K562 (cell line): Measurements from ENCODE around the gene PQBP1. TPM values are rescaled to one million over a fixed set of nuclear protein-coding genes. Genes with fewer than 3 reads are reported as not detected.

Experiments
- BCL6 ChIP-seq: fragments of 250-450 bp; sonication (Bioruptor Pico); IDR thresholded peaks from 2 replicates; pipeline ENCODE4 v1.4.0; 2020
- CHD2 ChIP-seq: IDR thresholded peaks from 2 replicates; pipeline ENCODE4 v1.6.1; 2011; ENCODE audit warnings: low read depth, low read length
- CXXC5 ChIP-seq: fragments of 250-450 bp; sonication (Bioruptor Pico); IDR thresholded peaks from 2 replicates; pipeline ENCODE4 v1.8.0; 2022; ENCODE audit warnings: inconsistent platforms, mild to moderate bottlenecking, moderate library complexity
- EP300 ChIP-seq: IDR thresholded peaks from 2 replicates; pipeline ENCODE4 v1.6.1; 2012; ENCODE audit warnings: low read length, improper control_type of control experiment
- EP400 ChIP-seq: fragments of 450-650 bp; IDR thresholded peaks from 2 replicates; pipeline ENCODE4 v1.6.1; 2017; ENCODE audit warnings: antibody characterized with exemption, mild to moderate bottlenecking, moderate library complexity
- HDAC6 ChIP-seq: IDR thresholded peaks from 2 replicates; pipeline ENCODE4 v1.6.1; 2012; ENCODE audit warnings: low read depth, mild to moderate bottlenecking, control low read depth, inconsistent platforms, low read length, moderate library complexity
- ILK ChIP-seq: fragments of 450-650 bp; IDR thresholded peaks from 2 replicates; pipeline ENCODE4 v1.6.1; 2016; ENCODE audit warnings: missing genetic modification characterization, low read depth, mild to moderate bottlenecking, missing compliant biosample characterization, moderate library complexity, borderline replicate concordance
- MBD2 ChIP-seq: sonication (generic); IDR thresholded peaks from 2 replicates; pipeline ENCODE4 v1.6.1; 2016; ENCODE audit warnings: low read depth, borderline replicate concordance
- MLLT1 ChIP-seq, 2 experiments: fragments of 450-650 bp; IDR thresholded peaks; 2 replicates each; pipeline ENCODE4 v1.6.1; 2016
- NFRKB ChIP-seq: fragments of 450-650 bp; IDR thresholded peaks from 2 replicates; pipeline ENCODE4 v1.6.1; 2016; ENCODE audit warnings: low read depth
- PHF21A ChIP-seq: fragments of 450-650 bp; IDR thresholded peaks from 2 replicates; pipeline ENCODE4 v1.6.1; 2017; ENCODE audit warnings: low read depth, borderline replicate concordance
- RFX5 ChIP-seq: IDR thresholded peaks from 2 replicates; pipeline ENCODE4 v1.6.1; 2011; ENCODE audit warnings: low read depth, mild to moderate bottlenecking, improper control_type of control experiment, low read length
- SFPQ ChIP-seq: fragments of 200-400 bp; formaldehyde crosslinking; IDR thresholded peaks from 2 replicates; pipeline ENCODE4 v1.6.1; 2017; ENCODE audit warnings: mild to moderate bottlenecking, low read depth, low read length, moderate library complexity
- TRIM24 ChIP-seq, 2 experiments: fragments of 450-650 bp; IDR thresholded peaks; 2 replicates each; pipeline ENCODE4 v1.6.1; 2016
- ZNF354B ChIP-seq: fragments of 250-450 bp; sonication (Bioruptor Pico); IDR thresholded peaks from 2 replicates; pipeline ENCODE4 v1.4.0; 2020
- ZNF586 ChIP-seq: fragments of 450-650 bp; formaldehyde crosslinking; conservative IDR thresholded peaks from 2 replicates; pipeline ENCODE4 v1.4.0; 2020; ENCODE audit warnings: mild to moderate bottlenecking, moderate library complexity
- ZNF79 ChIP-seq: fragments of 250-450 bp; sonication (Bioruptor Pico); IDR thresholded peaks from 2 replicates; pipeline ENCODE4 v1.4.0; 2020; ENCODE audit warnings: low read depth, mild to moderate bottlenecking, moderate library complexity
- ZNF830 ChIP-seq: fragments of 250-450 bp; sonication (Bioruptor Pico); IDR thresholded peaks from 2 replicates; pipeline ENCODE4 v1.5.0; 2021; ENCODE audit warnings: mild to moderate bottlenecking
- polyA plus RNA-seq, 8 experiments: library from polyadenylated mRNA; depleted of rRNA in 4 of 8; stranded (reverse) in 5 of 8; unstranded in 3 of 8; fragments of >200 nt; fragmentation: Nextera tagmentation in 2 of 8; fragmentation: Illumina TruSeq in 1 of 8; extraction: Ambion mirVana in 2 of 8; extraction: Trizol in 1 of 8; gene quantifications; 2 replicates each; pipeline versions ENCODE4 v1.2.1 to v1.2.3, GENCODE V29; 2011 to 2014; ENCODE audit warnings: inconsistent platforms in 1 of 8, missing spikeins in 1 of 8
- total RNA-seq, 7 experiments: library from RNA; depleted of rRNA in 6 of 7; stranded (reverse); fragments of >200 nt in 6 of 7; fragmentation: Illumina TruSeq in 2 of 7; extraction: Trizol in 2 of 7; gene quantifications; 2 replicates each; pipeline versions ENCODE4 v1.2.1 to v1.2.3, GENCODE V29; 2011 to 2021; ENCODE audit warnings: low replicate concordance in 1 of 7
- TF ChIP-seq, protein P1 (sequence below): fragments of 200-800 bp; sonication (Bioruptor generic); IDR thresholded peaks from 2 replicates; pipeline ENCODE4 v1.6.1; 2017; ENCODE audit warnings: missing genetic modification characterization, missing compliant biosample characterization
- TF ChIP-seq, protein P2 (sequence below): fragments of 250-450 bp; sonication (Bioruptor Pico); IDR thresholded peaks from 2 replicates; pipeline ENCODE4 v1.9.0; 2021; ENCODE audit warnings: mild to moderate bottlenecking
- TF ChIP-seq, protein P3 (sequence below): fragments of 450-650 bp; conservative IDR thresholded peaks from 2 replicates; pipeline ENCODE4 v1.6.1; 2016; ENCODE audit warnings: missing genetic modification characterization, low read depth, mild to moderate bottlenecking, missing compliant biosample characterization, moderate library complexity

The PQBP1 gene
- total and polyA plus RNA-seq, 9 of the 15 experiments (the other 6 are each of a cell fraction or from before 2014, with no cell fraction given): 41.3 to 262 (median 112) TPM

DNA sequence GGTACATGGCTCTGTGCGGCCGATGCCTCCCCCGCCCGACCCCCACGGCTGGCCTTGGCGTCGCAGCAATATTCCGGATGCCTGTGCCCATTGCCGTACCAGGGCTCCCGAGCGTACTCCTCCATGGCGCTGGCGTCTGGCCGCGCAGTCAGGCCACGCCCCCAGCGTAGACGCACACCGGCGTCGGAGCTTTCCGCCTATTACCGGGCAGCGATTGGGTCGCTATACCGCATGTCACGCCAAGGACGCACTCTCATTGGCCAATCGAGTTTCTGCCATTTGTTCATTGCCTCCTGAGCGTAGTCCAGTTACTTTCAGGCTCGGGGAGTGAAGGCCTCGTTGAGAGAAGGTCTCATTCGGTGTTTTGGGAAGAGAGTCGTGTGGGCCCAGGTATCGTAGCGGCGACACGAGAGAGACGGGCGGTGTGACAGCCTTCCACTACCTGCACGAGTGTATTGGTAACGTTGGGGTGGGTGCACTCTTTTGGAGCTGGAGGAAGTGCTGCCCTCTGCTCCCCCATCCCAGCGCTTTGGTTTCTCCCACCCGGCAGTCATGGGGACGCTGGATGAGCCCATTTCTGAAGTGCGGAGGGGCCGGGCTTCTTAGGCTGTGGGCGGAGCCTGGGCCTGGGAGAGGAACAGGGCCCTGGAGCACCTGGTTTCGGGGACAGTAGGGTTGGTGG, at the start of gene PQBP1, which contains the start of gene TIMM17B (continued):
- TF ChIP-seq, protein P1, sequence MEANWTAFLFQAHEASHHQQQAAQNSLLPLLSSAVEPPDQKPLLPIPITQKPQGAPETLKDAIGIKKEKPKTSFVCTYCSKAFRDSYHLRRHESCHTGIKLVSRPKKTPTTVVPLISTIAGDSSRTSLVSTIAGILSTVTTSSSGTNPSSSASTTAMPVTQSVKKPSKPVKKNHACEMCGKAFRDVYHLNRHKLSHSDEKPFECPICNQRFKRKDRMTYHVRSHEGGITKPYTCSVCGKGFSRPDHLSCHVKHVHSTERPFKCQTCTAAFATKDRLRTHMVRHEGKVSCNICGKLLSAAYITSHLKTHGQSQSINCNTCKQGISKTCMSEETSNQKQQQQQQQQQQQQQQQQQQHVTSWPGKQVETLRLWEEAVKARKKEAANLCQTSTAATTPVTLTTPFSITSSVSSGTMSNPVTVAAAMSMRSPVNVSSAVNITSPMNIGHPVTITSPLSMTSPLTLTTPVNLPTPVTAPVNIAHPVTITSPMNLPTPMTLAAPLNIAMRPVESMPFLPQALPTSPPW: peak; percentile 33; the same call in 1 of the 2 replicates
- no peak for TF ChIP-seq TRIM24 (IDR thresholded peaks at IDR 0.05)
- TF ChIP-seq ZNF830 (CRISPR knock-in tag): no peak
- peak; percentile 95 for TF ChIP-seq MBD2
- TF ChIP-seq, protein P2, sequence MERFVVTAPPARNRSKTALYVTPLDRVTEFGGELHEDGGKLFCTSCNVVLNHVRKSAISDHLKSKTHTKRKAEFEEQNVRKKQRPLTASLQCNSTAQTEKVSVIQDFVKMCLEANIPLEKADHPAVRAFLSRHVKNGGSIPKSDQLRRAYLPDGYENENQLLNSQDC: no peak
- no peak for TF ChIP-seq EP300
- TF ChIP-seq CHD2: 0 out of 2 replicates have a peak, but pooled peaks have one; percentile 19
- peak; percentile 61 for TF ChIP-seq EP400
- peak in 1 of 2 experiments; percentile 65; a peak in 1 of 4 replicates for TF ChIP-seq MLLT1 (IDR thresholded peaks at IDR 0.05)
- no peak for TF ChIP-seq BCL6
- TF ChIP-seq, protein P3, sequence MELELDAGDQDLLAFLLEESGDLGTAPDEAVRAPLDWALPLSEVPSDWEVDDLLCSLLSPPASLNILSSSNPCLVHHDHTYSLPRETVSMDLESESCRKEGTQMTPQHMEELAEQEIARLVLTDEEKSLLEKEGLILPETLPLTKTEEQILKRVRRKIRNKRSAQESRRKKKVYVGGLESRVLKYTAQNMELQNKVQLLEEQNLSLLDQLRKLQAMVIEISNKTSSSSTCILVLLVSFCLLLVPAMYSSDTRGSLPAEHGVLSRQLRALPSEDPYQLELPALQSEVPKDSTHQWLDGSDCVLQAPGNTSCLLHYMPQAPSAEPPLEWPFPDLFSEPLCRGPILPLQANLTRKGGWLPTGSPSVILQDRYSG (tag): no peak
- no peak for TF ChIP-seq ZNF586 (CRISPR knock-in tag)
- peak; percentile 87 for TF ChIP-seq CXXC5 (CRISPR knock-in tag)
- no peak for TF ChIP-seq ILK
- no peak for TF ChIP-seq SFPQ
- TF ChIP-seq ZNF354B (CRISPR knock-in tag): no peak
- no peak for TF ChIP-seq HDAC6
- peak; percentile 42; the same call in 1 of the 2 replicates for TF ChIP-seq RFX5
- TF ChIP-seq PHF21A: no peak
- no peak; the same call in none of the 2 replicates for TF ChIP-seq NFRKB
- TF ChIP-seq ZNF79 (CRISPR knock-in tag): no peak
